ENCODE measurements around the gene CCP110.

GRCh38 chr16:19513377-19514053, 10.2 kb upstream of the CCP110 start:
- no peak for TF ChIP-seq CTCF (conservative IDR thresholded peaks at IDR 0.05; ENCODE audit: low read length)
- no peak for TF ChIP-seq EZH2phosphoT487 (IDR thresholded peaks at IDR 0.05; ENCODE audit: borderline replicate concordance, low read depth, low read length)

Measured in OCI-LY7 (cell line).